ENCODE data around the gene TMTC1. TPM values are rescaled to one million over a fixed set of nuclear protein-coding genes. Genes with fewer than 3 reads are reported as not detected.

The TMTC1 gene
- total RNA-seq, 2 experiments from 2014 or later = not detected

- Histone ChIP-seq H3K27me3 (ENCODE audit: control insufficient read depth in 1 of 2, insufficient read depth in 2 of 2, low read length in 2 of 2) (no peaks in the 10 kb centered on the region), H3K4me3 (ENCODE audit: low read length) (no peak overlapping the region), H3K36me3 (ENCODE audit: insufficient read depth, low read length) (no peaks in the 10 kb centered on the region), H3K4me1 (ENCODE audit: insufficient read depth, low read length) (no peaks in the 10 kb centered on the region), H3K9me3 (ENCODE audit: control insufficient read depth in 1 of 2, insufficient read depth in 1 of 2, low read length in 2 of 2) (no peaks in the 10 kb centered on the region), H3K27ac (ENCODE audit: low read depth in 1 of 2, low read length in 2 of 2) (no peak overlapping the region)
- Mint-ChIP-seq H3K4me1 (ENCODE audit: low read depth) (no peaks in the 10 kb centered on the region), H3K27me3 (no peaks in the 10 kb centered on the region), H3K4me3 (no peak overlapping the region), H3K36me3 (ENCODE audit: low read depth) (no peaks in the 10 kb centered on the region), H3K27ac (no peak overlapping the region), H3K9me3 (no peaks in the 10 kb centered on the region)
- POLR2A ChIA-PET = no interaction called here
- CTCF ChIA-PET = no interaction called here
- no peak for DNase-seq
- TF ChIP-seq CTCF (IDR thresholded peaks at IDR 0.05) = no peak
- no peak for ATAC-seq (ENCODE audit: poor library complexity)
- intact Hi-C loops (cut with DNase I, micrococcal nuclease) = no loop called here
Measured at GRCh38 chr12:29762637-29763300, 21.0 kb downstream of the TMTC1 start.

GRCh38 chr12:29759950-29760349 lies 23.8 kb downstream of the TMTC1 start:
- no peak for DNase-seq

GRCh38 chr12:29756741-29757390 lies 26.9 kb downstream of the TMTC1 start:
- no peak overlapping the region for H3K27ac ChIP-seq (ENCODE audit: low read depth in 1 of 2, low read length in 2 of 2)
- Mint-ChIP-seq H3K4me3 (no peak overlapping the region), H3K9me3 (no peaks in the 10 kb centered on the region), H3K27me3 (no peaks in the 10 kb centered on the region), H3K27ac (no peak overlapping the region), H3K36me3 (ENCODE audit: low read depth) (no peaks in the 10 kb centered on the region), H3K4me1 (ENCODE audit: low read depth) (no peaks in the 10 kb centered on the region)
- intact Hi-C loops (cut with DNase I, micrococcal nuclease) = no loop called here
- ChIA-PET CTCF (no interaction called here), POLR2A (no interaction called here)
- no peak for TF ChIP-seq CTCF (IDR thresholded peaks at IDR 0.05)
- H3K4me3 ChIP-seq (ENCODE audit: low read length) = no peak overlapping the region
- no peaks in the 10 kb centered on the region for H3K4me1 ChIP-seq (ENCODE audit: insufficient read depth, low read length)
- H3K9me3 ChIP-seq (ENCODE audit: control insufficient read depth in 1 of 2, insufficient read depth in 1 of 2, low read length in 2 of 2) = no peaks in the 10 kb centered on the region
- H3K36me3 ChIP-seq (ENCODE audit: insufficient read depth, low read length) = no peaks in the 10 kb centered on the region
- H3K27me3 ChIP-seq (ENCODE audit: control insufficient read depth in 1 of 2, insufficient read depth in 2 of 2, low read length in 2 of 2) = no peaks in the 10 kb centered on the region
- ATAC-seq (ENCODE audit: poor library complexity) (no peak), DNase-seq (no peak)

More at GRCh38 chr12:29759950-29760349, 23.8 kb downstream of the TMTC1 start:
- ChIA-PET POLR2A (no interaction called here), CTCF (no interaction called here)
- ATAC-seq (ENCODE audit: poor library complexity) = no peak
- Mint-ChIP-seq H3K4me3 (no peak overlapping the region), H3K4me1 (ENCODE audit: low read depth) (no peaks in the 10 kb centered on the region), H3K36me3 (ENCODE audit: low read depth) (no peaks in the 10 kb centered on the region), H3K27ac (no peak overlapping the region), H3K27me3 (no peaks in the 10 kb centered on the region), H3K9me3 (no peaks in the 10 kb centered on the region)
- TF ChIP-seq CTCF (IDR thresholded peaks at IDR 0.05) = no peak
- Histone ChIP-seq H3K27me3 (ENCODE audit: control insufficient read depth in 1 of 2, insufficient read depth in 2 of 2, low read length in 2 of 2) (no peaks in the 10 kb centered on the region), H3K36me3 (ENCODE audit: insufficient read depth, low read length) (no peaks in the 10 kb centered on the region), H3K4me3 (ENCODE audit: low read length) (no peak overlapping the region), H3K9me3 (ENCODE audit: control insufficient read depth in 1 of 2, insufficient read depth in 1 of 2, low read length in 2 of 2) (no peaks in the 10 kb centered on the region), H3K4me1 (ENCODE audit: insufficient read depth, low read length) (no peaks in the 10 kb centered on the region), H3K27ac (ENCODE audit: low read depth in 1 of 2, low read length in 2 of 2) (no peak overlapping the region)
- intact Hi-C loops (cut with DNase I, micrococcal nuclease) = no loop called here

Measured in CD4-positive, alpha-beta T cell (primary cell).